NCI-H2171 (cell line): ENCODE results near the gene ARHGAP8.
A peak's percentile ranks its signal among the peaks of the same experiment; 100 is the strongest.
"Not testable (repeated sequence)": the region's sequence is repeated elsewhere in the genome, so short reads cannot be mapped to it uniquely, and the experiment has no call there.

Source experiments
- DNase-seq: peaks from one replicate; lab custom pipeline; 2025; lab: John Stamatoyannopoulos, UW

ARHGAP8 gene

GRCh38 chr22:44765571-44766285 lies 13.4 kb downstream of the ARHGAP8 start:
- no peak for DNase-seq

- DNase-seq, result no peak
These were observed 20.7 kb downstream of the ARHGAP8 start for GRCh38 chr22:44773082-44773481.

DNA sequence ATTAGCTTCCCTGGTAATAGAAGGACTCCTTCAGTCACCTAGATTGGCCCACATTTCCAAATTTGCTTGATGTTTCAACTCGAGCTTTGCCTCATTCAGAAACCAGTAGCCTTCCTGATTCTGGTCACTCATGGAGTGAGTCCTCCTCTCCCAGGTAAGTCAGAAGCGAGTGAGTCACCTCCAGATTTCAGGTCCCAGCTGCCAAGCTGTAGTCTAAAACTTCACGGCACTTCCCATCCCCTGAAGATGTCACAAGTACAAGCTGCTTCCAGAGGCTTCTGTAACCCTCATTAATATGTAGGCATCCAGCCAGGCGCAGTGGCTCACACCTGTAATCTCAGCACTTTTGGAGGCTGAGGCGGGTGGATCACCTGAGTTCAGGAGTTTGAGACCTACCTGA lies 23.5 kb downstream of the ARHGAP8 start:
- no peak for DNase-seq

DNA sequence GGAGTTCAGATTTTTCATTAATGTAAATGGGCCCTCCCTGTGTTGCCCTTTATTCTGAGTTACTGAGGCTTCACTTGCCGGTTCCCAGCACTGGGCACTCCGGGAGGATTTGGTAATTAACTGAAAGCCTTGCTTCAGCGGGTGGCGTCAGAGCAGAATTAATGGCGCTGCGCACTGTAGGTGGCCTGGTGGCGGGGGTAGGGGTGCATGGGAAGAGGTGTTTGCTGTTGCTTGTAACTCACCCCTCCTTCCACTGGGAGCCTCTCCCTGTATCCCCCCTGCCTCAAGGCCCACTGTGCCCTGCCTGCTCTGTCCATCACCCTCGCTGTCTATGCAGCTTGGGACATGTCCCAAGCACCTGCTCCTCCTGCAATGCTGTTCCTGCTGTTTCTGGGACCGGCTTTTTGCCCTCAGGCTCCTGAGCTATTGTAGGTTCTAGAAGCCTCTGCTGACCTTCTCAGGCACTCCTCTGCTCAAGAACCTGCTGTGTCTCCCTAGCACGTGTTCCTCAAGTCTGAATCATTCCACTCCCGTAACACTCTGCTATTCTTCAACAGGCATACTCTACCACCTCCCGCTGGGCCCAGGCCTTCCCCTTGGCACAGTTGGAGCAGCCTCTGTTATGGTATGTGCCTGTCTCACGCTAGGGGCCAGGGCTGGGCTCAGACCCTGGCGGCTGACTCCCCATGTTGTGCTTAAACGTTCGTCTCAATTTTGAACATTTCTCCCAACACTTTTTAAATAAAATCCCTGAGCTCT lies 24.4 kb downstream of the ARHGAP8 start:
- no peak for DNase-seq

- DNase-seq, result no peak
These were observed 25.0 kb downstream of the ARHGAP8 start for GRCh38 chr22:44777364-44777755.

DNA sequence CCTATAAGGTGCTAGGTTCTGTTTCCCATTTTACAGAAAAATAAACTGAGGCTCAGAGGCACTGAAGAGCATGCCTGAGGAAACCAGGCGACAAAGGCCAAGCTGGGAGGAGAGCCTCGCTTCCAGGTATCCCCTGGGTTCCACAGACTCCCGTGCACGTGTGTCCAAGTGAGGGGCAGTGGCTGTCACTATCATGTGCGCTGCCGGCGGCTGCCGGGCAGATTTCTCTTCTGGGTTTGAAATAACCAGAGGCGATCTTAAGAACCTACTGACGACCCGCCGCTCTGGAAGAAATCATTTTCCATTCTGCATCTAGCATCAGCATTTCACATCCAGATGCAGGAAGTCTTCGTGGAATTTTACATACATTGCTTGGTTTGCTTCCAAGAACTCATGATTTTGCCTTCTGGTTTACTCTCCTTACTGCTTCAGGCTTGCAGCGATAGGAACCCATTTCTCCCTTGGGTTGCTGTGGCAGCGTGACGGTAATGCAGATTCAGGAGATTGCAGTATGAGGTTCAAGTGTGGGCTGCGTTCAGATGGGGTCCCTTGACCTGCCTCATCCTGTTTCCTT lies 28.6 kb downstream of the ARHGAP8 start:
- DNase-seq, result no peak

DNA sequence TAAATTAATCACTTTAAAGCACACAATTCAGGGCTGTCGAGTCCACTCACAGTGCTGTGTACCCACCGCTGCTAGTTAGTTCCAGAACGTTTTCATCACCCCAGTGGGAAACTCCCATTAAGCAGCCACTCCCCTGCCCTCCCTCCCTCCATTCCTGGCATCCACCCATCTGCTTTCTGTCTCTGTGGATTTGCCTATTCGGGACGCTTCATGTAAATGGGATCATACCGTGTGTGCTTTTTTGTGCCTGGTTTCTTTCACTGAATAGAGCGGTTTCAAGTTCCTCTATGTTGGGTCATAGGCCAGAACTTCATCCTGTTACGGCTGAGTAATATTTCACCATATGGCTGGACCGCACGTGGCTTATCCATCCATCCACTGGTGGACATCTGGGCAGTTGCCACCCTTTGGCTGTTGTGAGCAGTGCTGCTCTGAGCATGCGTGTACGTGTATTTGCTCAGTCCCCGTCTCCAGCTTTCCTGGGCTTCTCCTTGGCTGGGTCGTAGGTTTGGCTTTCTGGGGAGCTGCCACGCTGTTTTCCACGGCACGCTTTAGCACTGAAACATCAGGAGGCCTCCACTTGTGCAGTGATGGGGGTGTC lies 30.1 kb downstream of the ARHGAP8 start:
- DNase-seq, result peak; percentile 35

GRCh38 chr22:44783091-44783490 lies 30.7 kb downstream of the ARHGAP8 start:
- DNase-seq, result no peak

DNA sequence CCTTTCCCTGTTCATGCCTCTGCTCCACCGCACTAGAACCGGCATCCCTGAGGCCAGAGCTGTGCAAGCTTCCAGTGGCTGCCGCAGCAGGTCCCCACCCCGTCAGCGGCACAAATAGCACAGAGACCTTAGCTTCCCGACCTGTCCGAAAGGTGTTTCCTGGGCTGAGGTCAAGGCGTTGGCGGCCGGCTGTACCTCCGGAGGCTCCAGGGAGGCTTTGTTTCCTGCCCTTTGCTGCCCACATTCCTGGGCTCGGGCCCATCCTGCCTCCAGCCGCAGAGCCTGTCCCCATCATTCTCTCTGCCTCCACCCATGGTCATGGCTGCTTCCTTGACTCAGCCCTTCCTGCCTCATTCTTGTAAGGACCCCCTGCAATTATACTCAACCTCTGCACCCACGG lies 31.2 kb downstream of the ARHGAP8 start:
- DNase-seq, result no peak

DNA sequence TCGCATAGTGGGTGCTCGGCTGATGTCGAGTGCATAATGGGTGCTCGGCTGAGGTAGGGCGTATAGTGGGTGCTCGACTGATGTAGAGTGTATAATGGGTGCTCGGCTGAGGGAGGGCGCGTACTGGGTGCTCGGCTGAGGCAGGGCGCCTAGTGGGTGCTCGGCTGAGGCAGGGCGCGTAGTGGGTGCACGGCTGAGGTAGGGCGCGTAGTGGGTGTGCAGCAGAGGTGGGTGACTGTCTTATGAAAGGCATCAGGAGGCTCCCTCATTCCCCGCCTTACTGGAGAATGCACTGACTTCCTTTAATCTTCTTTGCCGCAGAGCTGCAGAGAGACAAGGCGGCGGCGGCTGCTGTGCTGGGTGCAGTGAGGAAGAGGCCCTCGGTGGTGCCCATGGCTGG lies 33.8 kb downstream of the ARHGAP8 start:
- DNase-seq, result no peak

DNA sequence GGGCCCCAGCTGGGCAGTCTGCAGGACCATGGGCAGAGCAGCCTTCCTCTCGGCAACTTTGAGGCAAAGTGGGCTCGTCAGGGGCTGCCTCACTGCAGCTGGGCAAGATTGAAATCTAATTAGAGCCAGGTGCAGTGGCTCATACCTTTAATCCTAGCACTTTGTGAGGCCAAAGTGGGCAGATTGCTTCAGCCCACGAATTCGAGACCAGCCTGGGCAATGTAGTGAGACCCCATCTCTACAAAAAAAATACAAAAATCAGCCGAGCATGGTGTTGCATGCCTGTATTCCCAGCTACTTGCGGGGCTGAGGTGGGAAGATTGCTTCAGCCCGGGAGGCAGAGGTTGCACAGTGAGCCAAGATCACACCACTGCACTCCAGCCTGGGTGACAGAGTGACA lies 34.2 kb downstream of the ARHGAP8 start:
- DNase-seq, result no peak

DNA sequence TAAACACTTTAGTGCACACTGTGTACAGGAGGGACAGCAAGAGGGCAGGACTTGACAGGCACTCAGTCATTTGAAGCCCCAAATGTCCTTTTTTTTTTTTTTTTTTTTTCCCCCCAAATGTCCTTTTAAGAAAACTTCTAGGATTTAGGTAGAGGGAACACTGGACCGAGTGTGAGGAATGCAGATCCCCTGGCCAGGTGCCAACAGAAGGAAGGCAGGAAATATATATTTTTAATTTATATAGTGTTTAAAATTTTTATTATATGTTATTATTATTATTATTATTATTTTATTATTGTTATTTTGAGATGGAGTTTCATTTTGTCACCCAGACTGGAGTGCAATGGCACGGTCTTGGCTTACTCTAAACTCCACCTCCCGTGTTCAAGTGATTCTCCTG lies 35.5 kb downstream of the ARHGAP8 start:
- no peak for DNase-seq

GRCh38 chr22:44793106-44793505 lies 40.7 kb downstream of the ARHGAP8 start:
- DNase-seq, result no peak

DNA sequence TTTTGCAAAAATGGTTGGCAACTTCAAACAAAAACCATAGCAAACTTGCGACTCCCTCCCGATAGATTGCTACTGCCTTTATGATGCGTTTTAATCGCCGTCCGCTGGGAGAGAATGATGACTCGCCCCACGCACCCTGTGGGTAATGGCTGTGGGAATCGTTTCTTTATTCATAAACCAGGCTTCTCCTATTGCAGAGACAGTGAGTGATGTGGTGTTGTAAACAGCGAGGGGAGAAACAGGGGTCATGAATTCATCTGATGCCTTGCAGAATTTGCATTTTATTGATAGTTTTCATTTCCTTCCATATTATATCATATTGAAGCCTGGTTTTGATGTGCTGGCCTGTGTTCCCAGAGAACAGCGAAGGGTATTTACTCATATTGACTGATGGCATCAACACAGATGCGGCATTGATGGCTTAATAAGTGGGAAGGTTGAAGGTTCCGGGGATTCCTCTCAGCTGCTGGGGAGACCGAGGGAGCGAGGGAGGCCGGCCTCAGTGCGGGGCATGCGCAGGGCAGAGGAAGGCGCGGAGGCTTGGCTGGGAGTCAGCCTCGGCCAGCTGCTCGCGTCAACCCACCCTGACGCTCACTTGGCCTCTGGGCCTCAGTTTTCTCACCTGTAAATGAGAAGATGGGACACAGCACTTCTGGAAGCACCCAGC lies 41.3 kb downstream of the ARHGAP8 start:
- DNase-seq, result no peak

GRCh38 chr22:44795701-44796630 lies 43.6 kb downstream of the ARHGAP8 start:
- no peak for DNase-seq

GRCh38 chr22:44797181-44797725 lies 44.9 kb downstream of the ARHGAP8 start:
- no peak for DNase-seq

DNA sequence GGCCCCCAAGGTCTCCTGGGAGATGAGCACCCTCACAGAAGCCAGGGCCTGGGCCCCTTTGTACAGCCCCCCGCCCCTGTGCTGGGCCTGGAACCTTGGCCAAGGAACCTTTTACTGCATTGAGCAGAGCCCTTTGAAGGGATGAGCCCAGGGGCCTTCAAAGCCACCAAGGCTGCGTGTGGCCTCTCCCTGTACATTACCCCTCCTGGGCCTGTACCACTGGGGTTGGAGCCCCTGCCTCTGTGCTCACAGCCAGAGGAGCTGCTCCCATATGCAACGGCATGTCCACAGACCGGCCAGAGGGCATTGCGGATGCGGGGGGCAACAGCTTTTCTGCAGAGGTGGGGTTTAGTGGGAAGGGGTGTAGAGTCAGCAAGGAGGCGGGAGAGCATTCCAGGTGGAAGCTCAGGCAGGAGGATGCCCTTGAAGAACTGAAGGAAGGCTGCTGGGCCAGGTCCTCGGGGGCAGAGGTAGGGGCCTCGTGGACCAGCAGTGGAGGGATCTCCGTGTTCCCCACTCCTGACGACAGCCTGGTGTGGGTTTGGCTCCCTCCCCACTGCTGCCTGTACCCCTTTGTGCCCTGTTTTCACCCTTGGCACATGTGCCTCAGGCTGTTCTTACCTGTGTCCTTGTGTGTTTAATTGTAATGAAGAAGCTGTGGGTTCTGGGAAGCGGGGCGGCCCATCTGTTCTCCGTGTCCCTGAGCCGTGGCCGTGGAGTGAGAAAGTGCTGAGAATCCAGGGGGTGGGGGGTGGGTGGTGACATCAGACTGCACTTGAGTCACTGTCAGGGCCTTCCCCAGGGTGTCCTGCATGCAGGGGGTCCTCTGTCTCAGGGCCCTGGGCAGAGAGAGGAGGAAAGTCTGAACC lies 46.9 kb downstream of the ARHGAP8 start:
- DNase-seq, result no peak

GRCh38 chr22:44799946-44800634 lies 47.7 kb downstream of the ARHGAP8 start:
- not testable (repeated sequence) for DNase-seq

DNA sequence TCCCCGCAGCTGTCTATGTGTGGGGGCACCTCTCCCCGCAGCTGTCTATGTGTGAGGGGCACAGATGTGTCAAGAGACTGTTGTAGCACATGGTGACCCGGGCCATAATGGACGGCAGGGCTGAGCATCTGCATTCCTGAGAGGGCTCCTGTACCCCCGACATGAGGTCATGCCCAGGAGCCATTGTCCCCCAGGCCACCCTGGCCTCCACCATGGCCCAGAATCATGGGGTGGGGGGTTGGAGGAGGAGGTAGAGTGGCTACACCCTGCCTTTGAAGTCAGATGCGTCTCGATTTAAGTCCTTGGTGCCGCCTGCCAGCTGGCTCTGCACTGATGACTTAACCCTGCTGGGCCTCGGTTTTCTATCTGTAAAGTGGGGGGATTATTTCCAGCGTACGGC lies 49.1 kb downstream of the ARHGAP8 start:
- DNase-seq, result no peak
